Measurements from ENCODE around the gene SUFU. TPM values are rescaled to one million over a fixed set of nuclear protein-coding genes. Genes with fewer than 3 reads are reported as not detected.

The SUFU gene
- total and polyA plus RNA-seq, 2 of the 13 experiments (the other 11 are each of a cell fraction or from before 2014, with no cell fraction given), result 2.9 to 5.5 TPM

DNA sequence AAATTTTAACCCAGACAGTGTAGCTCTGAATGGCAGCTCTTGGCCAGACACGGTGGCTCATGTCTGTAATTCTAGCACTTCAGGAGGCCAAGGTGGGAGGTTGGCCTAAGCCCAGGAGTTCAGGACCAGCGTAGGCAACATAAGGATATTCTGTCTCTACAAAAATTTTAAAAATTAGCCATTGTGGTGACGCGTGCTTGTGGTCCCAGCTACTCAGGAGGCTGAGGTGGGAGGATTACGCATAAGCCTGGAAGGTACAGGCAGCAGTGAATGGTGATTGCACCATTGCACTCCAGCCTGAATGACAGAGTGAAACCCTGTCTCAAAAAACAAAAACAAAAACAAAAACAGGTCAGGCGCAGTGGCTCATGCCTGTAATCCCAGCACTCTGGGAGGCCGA lies 50.0 kb downstream of the SUFU start:
- Histone ChIP-seq H3K4me2 (ENCODE audit: low read depth, low read length) (no peak overlapping the region), H3K4me3 (replicated peaks in 1 of 3; ENCODE audit: insufficient read depth in 1 of 3, low read depth in 2 of 3, low read length in 3 of 3) (no peak overlapping the region), H4K20me1 (ENCODE audit: insufficient read depth, low read length) (no peaks in the 10 kb centered on the region), H3K79me2 (ENCODE audit: insufficient read depth, low read length) (no peaks in the 10 kb centered on the region), H3K9me3 (ENCODE audit: low read length) (no peaks in the 10 kb centered on the region), H2AFZ (ENCODE audit: low read length) (no peak overlapping the region), H3K9ac (ENCODE audit: insufficient read depth, low read depth, low read length) (no peak overlapping the region), H3K27me3 (ENCODE audit: control insufficient read depth in 1 of 2, insufficient read depth in 2 of 2, low read length in 2 of 2) (no peaks in the 10 kb centered on the region), H3K36me3 (replicated peaks in 1 of 2; ENCODE audit: control insufficient read depth in 1 of 2, insufficient read depth in 2 of 2, low read length in 2 of 2) (peaks cover 2 to 10% of the 10 kb centered on the region in 2 experiments; a peak in 3 of 5 replicates), H3K27ac (ENCODE audit: extremely low read length, insufficient read depth, low read length) (no peak overlapping the region), H3K4me1 (ENCODE audit: insufficient read depth, low read length) (peaks cover 12% of the 10 kb centered on the region)
- no TSS peak for BruUV-seq (replicated peaks)
- no peak for DNase-seq (ENCODE audit: low spot score)
- 98% methylated on average over 7 of the region's 7 CpGs for WGBS (ENCODE audit: low lambda C conversion rate)
- in situ Hi-C loops (cut with HindIII; ENCODE audit: extremely low pct_ligation_motif_present, low pct_unique_long_range_greater_than_20kb), result no loop called here
- no peak for FAIRE-seq
- POLR2A ChIA-PET, result no interaction called here
- intact Hi-C loops (cut with micrococcal nuclease; ENCODE audit: unreplicated experiment), result no loop called here
- CTCF ChIA-PET (ENCODE audit: low intra/inter-chr PET ratio, low total read pairs), result no interaction called here
- no peak for ATAC-seq
- TF ChIP-seq CC2D1A (CRISPR knock-in tag; IDR thresholded peaks at IDR 0.05) (no peak), ZMYM3 (CRISPR knock-in tag; IDR thresholded peaks at IDR 0.05) (no peak), POLR2G (IDR thresholded peaks at IDR 0.05; ENCODE audit: low read depth, low read length) (no peak), PCBP2 (optimal IDR thresholded peaks at IDR 0.05; ENCODE audit: low read depth, low read length, poor library complexity, severe bottlenecking) (no peak), ZNF124 (CRISPR knock-in tag; IDR thresholded peaks at IDR 0.05) (no peak), ZBTB10 (CRISPR knock-in tag; IDR thresholded peaks at IDR 0.05; ENCODE audit: borderline replicate concordance) (no peak), FOSL1 (CRISPR knock-in tag; IDR thresholded peaks at IDR 0.05; ENCODE audit: borderline replicate concordance) (no peak), NCOA5 (CRISPR knock-in tag; IDR thresholded peaks at IDR 0.05) (no peak), NR1H2 (CRISPR knock-in tag; IDR thresholded peaks at IDR 0.05; ENCODE audit: borderline replicate concordance, low read depth) (no peak), BRF2 (CRISPR knock-in tag; IDR thresholded peaks at IDR 0.05) (no peak), ZNF331 (CRISPR knock-in tag; IDR thresholded peaks at IDR 0.05) (no peak), ZNF282 (IDR thresholded peaks at IDR 0.05; ENCODE audit: partially characterized antibody) (no peak), ZNF44 (CRISPR knock-in tag; IDR thresholded peaks at IDR 0.05) (no peak)
- TF ChIP-seq, protein P1, sequence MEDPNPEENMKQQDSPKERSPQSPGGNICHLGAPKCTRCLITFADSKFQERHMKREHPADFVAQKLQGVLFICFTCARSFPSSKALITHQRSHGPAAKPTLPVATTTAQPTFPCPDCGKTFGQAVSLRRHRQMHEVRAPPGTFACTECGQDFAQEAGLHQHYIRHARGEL (CRISPR knock-in tag; IDR thresholded peaks at IDR 0.05), result no peak

Data from HepG2 (cell line).